HG03103 (cell line): ENCODE data around the gene APRT.
"Not testable (repeated sequence)": the region's sequence is repeated elsewhere in the genome, so short reads cannot be mapped to it uniquely, and the experiment has no call there.

Experiments
- ATAC-seq: cut with Tn5 transposase; IDR thresholded peaks from one replicate; pipeline ENCODE4 v1.9.1; 2021; ENCODE audit warnings: low read depth; ENCODE audit not compliant: unreplicated experiment

Gene APRT

DNA sequence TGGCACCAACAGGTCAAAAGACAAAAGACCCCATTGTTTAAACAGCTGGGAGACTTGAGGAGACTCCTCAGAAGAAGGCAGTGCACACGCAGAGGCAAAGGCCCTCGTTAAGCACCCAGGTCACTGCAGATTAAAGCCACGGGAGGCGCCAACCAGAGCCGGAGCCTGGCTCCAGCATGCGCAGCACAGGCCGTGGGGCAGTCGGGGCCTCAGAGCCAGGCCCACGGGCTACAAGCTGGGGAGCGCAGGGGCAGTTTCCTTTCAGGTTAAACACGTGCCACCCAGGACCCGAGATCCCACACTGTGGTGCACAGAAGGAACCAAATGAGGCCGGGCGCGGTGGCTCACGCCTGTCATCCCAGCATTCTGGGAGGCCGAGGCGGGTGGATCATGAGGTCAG is 35.9 kb downstream of the APRT start:
- no peak for ATAC-seq

- no peak for ATAC-seq
These were observed 37.0 kb downstream of the APRT start for GRCh38 chr16:88774544-88775393.

DNA sequence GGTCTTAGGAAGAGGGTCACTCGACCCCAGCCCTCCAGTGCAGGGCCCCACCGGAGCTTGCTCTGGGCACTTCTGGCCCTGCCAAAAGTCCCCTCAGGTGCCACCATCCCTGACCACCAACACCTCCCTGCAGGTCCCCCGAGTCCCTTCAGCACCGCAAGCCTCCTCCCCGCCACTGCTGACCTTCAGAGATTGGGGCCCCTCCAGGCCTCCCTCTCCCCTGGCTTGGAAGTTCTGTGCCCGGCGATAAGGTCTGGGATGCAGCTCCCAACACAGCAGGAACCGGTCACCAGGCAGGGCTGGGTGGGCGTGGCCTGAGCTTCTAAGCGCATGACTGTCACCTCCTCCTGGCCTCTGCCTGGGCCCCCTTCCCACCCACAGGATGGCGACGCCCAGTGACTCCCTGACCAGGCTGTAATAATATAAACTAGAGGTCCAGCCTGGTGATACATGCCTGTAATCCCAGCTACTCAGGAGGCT is 37.9 kb downstream of the APRT start:
- ATAC-seq: no peak

DNA sequence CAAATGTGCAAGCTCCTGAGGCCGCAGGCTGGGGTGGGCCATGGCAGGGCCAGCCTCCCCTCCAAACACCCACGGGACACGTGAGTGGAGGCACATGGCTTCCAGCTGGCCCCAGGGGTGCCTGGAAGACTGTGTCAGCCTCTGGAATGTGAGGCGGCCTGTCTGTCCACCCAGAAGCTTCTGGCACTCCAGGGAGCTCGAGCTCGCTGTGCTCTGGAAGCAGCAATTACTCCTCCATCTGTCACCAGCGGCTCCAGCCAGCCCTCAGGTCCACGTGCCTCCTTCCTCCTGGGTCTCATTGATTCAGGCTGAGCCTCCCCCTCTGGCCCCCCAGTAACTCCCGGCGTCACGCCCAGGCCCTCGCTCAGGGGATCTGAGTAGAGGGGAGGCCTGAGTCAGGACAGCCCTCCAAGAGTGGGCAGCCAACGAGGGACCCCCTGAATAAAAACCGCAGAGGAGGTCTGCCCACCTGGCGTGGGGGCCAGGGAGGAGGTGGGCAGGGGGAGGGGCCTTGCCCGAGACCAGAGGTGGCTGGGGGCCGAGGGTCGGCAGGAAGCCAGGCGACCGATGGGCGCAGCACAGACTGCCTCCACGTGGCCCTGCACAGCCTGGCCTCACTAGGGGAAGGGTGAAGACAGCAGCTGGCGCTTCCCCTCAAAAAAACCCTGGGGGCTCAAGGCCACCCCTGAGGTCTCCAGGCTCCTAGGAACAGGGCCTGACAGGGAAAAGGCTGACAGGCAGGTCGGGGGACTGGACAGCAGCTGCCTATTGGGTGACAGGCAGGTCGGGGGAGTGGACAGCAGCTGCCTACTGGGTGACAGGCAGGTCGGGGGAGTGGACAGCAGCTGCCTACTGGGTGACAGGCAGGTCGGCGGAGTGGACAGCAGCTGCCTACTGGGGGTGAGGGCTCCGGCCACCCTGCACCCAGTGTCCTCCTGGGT is 38.6 kb downstream of the APRT start:
- no peak for ATAC-seq

GRCh38 chr16:88771781-88772180 is 39.9 kb downstream of the APRT start:
- not testable (repeated sequence) for ATAC-seq

DNA sequence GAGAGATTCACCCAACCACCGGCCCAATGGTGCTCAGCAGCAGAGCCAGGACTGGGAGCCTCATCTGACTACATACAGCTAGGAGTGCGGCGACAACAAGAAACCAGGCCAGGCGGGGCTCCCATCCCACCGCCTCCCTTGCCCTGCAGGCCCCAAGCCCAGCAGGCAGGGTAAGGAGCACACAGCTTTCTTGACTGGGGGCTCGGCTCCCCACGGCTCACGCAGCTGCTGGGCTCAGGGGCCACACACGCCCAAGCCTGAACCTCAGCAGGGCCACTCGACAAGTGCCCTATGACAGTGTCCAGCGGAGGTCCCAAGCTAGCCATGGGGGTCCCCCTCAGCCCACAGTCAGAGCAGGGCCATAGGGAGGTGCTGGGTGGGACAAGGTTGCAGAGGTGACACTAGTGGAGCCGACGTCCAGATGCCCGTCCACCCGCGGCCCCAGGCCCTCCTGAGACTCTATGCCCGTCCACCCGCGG is 40.4 kb downstream of the APRT start:
- no peak for ATAC-seq

DNA sequence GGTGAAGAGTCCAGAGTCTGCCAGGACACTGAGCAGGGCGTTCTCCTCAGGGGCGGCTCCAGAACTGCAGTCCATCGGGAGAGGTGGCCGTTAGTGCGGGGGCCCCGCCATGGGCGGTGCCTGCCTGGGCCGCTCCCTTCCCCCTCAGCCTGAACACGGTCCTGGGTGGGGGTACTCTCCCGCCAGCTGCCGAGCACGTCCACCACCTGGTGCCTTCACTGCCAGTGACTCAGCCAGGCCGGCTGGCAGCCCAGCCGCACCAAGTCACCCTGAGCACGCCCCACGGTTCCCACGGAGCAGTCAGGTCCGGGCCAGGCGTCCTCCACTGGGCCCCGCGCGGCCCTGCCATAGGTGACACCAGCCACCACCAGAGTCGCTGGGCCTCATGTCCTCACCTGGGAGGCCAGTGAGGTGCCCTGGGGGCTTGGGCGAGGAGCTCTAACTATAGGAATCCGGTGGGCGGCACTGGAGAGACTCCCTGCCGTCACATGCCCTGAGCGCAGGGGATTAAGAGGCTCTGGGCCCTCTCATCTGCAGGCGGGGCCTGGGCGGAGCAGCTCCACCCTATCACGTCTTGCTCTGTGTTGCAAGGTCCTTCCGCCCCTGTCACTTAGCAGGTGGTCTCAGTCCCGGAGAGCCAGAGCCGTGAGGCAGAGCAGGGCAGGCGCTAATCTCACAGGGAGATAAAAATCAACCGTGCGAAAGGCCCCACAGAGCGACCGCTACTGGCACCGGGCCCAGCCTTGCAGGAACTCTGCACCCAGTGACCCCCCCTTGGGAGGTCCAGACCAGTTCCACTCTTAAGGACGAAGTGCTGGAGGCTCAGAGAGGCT is 41.1 kb downstream of the APRT start:
- ATAC-seq: no peak

GRCh38 chr16:88769617-88770460 is 41.9 kb downstream of the APRT start:
- ATAC-seq: no peak

DNA sequence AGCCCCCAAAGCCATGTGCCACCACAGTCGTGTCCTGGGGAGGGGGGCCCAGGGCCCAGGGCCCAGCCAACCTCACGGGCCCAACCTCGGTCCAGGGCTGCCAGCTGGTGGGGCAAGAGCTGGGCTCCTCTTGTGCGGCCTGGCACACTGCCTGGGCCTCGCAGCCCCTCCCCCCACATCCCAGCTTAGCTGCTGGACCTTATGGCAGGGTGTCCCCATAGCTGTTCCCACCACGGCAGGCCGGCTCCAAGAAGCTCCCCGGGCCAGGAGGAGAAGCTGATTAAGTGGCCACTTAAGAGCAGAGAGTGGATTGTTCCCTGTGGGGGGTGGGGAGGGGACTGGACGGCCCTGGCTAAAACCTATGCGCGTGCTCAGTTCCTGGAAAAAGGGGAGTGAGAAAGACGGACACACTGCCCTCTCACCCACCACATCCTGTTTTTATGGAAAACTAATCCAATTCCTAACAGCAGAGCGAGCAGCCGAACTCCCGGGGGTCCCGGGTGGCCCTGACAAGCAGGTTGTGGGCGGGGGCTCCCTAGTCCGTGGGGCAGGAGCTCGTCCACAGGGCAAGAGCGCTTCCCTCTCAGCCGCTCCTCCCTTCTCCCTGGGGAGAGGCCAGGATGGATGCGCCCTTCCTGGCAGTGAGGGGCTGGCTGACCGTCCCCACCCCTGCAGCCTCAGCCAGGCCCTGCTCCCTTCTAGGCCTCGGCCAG is 43.5 kb downstream of the APRT start:
- ATAC-seq: no peak

- no peak for ATAC-seq
These were observed 44.1 kb downstream of the APRT start for GRCh38 chr16:88767546-88768070.

DNA sequence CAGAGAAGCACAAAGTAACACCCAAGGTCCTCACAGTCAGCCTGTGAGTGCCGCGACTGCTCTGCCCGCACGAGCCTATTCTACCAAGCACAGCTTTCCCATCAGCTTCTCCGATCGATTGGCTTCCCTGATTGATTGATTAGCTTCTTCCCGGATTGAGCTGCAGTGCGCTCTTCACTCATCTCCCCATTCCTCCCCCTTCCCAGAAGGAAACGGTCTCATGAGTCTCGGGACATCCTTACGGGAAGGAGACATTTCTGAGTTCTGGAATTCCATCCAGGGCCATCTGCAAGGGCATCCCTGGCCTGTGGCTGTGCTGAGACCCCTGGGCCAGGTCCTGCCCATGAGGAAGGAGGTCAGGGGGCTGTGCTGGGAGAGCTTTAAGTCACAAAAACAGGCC is 44.8 kb downstream of the APRT start:
- ATAC-seq: no peak

GRCh38 chr16:88764913-88765349 is 46.8 kb downstream of the APRT start:
- ATAC-seq: no peak

DNA sequence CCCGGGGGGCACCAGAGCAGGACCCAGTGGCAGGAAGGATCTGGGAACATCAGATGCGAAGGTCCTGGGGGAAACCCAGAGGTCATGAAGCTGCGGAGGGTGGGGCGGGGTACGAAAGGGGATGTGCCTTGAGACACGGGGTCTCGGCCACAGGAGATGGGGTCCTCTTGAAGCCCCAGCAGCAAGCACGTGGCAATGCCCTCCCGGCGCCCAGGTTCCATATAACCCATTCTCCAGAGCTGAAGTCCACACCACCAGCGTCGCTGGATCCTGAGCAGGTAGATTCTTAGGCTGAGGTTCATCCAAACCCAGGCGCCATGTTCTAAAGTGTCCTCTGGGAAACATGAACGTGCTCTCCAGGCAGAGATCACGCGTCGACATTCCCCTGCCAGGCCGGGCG is 47.6 kb downstream of the APRT start:
- no peak for ATAC-seq

DNA sequence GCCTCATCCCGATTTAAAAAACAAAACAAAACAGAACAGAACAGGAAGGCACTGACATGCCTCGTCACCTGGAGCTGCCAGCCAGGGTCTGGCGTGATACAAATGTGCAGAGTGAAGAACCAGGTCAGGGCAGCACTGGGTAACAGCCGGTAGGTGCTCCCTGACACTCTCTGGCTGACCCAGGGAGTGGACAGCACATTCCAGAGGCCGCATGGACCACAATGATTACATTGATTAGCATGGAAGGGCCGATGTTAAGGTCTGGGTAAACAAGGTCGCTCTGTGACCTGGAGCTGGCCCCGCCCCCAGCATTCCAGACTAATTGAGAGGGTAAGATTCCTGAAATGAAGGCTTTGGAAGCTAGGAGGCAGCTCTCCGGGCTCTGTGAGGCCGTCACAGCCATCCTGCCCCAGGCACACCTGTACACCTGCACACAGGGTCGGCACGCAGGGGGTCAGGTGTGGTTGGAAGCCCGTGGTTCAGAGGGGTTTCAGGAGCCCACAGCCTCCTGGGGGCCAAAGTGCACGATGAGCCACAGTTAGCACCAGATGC is 48.1 kb downstream of the APRT start:
- no peak for ATAC-seq

- no peak for ATAC-seq
These were observed 48.8 kb downstream of the APRT start for GRCh38 chr16:88762941-88763340.

GRCh38 chr16:88762258-88762870 is 49.4 kb downstream of the APRT start:
- ATAC-seq: no peak

DNA sequence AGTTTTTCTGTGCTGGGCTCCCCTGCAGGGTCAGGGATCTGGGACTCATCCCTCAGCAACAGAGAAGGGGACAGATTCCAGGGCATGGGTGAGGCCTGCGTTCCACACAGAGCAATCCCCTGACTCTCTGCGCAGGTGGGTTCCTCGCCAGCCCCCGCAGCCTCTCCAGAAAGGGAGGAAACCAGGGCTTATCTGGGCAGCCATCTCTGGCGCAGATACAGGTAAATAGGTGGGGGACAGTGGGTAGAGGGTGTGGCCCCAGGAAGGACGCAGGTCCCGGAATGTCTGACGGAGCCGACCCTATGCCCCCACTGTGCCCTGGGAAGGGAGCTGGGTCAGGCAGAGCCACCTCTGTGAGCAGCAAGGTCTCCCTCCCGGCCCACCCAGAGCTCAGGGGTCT is 49.9 kb downstream of the APRT start:
- no peak for ATAC-seq

DNA sequence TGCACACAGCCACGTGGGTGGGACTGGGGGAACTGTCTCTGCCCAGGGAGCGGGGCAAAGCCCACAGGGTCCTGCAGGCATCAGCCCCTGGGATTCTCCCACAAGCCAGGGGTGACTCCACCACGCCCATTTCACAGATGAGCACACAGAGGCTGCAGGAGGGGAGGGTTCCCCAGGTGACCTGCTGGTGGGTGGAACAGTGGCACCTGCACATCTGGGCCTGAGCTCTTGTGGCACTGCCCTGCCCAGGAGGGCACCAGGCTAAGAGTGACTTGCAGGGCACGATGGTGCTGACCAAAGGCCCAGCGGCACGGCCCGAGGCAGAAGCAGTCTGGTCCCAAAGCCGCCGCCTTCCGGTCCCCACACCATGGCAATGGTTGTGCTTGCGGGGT is 50.6 kb downstream of the APRT start:
- no peak for ATAC-seq
